AG04449 (cell line): ENCODE measurements around the gene SDR42E1.

Experiments
- CTCF ChIA-PET: fragments of 350-600 bp; formaldehyde crosslinking; extraction: SDS; loops from one replicate; lab custom pipeline; 2021; ENCODE audit warnings: antibody characterized with exemption; lab: Yijun Ruan, JAX
- POLR2A ChIA-PET: fragments of 400-600, 350-600 bp; formaldehyde crosslinking; extraction: SDS; loops from one replicate; lab custom pipeline; 2020; ENCODE audit warnings: antibody characterized with exemption, inconsistent platforms; lab: Yijun Ruan, JAX
- DNase-seq: peaks from one replicate; pipeline ENCODE4 v3.0.0-alpha.2; 2010; ENCODE audit warnings: low read depth, low spot score
- H3K4me3 ChIP-seq: 2 replicates; pipeline ENCODE4 v1.5.1; 2011; ENCODE audit warnings: low read depth, mild to moderate bottlenecking, control low read depth, low read length
- CTCF ChIP-seq: IDR thresholded peaks from one replicate; pipeline ENCODE4 v1.5.1; 2011; ENCODE audit warnings: mild to moderate bottlenecking, moderate library complexity, low read length, control low read depth, inconsistent platforms; ENCODE audit not compliant: insufficient read depth; ENCODE audit errors: missing control alignments

SDR42E1 gene

DNA sequence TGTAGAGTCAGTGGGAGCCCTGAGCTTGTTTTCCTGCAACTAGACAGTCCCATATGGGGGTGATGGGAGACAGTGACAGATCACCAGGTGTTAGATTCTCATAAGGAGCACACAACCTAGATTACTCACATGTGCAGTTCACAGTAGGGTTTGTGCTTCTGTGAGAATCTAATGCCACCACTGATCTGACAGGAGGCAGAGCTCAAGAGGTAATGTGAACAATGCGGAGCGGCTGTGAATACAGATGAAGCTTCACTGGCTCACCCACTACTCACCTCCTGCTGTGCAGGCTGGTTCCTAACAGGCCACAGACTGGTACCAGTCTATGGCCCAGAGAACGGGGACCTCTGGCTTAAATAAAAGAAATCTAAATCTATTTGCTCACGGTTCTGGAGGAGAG lies 13.6 kb upstream of the SDR42E1 start:
- TF ChIP-seq CTCF: no peak
- POLR2A ChIA-PET: no interaction called here
- DNase-seq: no peak
- CTCF ChIA-PET: interaction anchor here (1.8 kb wide), 1 partner anchor 206 kb away, joined by 4 read pairs; no protein-coding TSS in a partner anchor
- H3K4me3 ChIP-seq: no peak overlapping the region

DNA sequence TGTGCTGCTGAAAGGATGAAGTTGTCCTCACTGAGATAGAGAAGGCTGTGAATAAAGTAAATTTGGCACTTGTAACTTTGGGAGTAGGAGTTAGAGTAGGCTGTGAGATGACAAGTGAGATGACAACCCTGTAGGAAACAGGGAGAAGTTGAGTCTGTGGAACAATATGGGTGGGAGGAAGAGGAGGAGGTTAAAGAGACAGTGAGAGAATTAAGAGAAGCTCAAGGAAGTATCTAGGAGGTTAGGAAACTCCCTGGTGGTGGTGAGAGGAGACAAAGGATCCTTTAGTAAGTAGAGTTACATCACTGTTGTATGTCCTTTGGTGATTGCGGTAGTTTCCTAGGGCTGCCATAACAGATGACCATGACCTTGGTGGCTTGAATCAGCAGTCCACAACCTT lies 13.0 kb upstream of the SDR42E1 start:
- no peak for DNase-seq
- no peak overlapping the region for H3K4me3 ChIP-seq
- POLR2A ChIA-PET: no interaction called here
- CTCF ChIA-PET: interaction anchor here (1.8 kb wide), 1 partner anchor 206 kb away, joined by 4 read pairs; no protein-coding TSS in a partner anchor
- TF ChIP-seq CTCF: no peak

GRCh38 chr16:82023206-82023605 lies 11.9 kb upstream of the SDR42E1 start:
- POLR2A ChIA-PET: no interaction called here
- no peak for TF ChIP-seq CTCF
- no peak overlapping the region for H3K4me3 ChIP-seq
- CTCF ChIA-PET: no interaction called here
- DNase-seq: no peak

DNA sequence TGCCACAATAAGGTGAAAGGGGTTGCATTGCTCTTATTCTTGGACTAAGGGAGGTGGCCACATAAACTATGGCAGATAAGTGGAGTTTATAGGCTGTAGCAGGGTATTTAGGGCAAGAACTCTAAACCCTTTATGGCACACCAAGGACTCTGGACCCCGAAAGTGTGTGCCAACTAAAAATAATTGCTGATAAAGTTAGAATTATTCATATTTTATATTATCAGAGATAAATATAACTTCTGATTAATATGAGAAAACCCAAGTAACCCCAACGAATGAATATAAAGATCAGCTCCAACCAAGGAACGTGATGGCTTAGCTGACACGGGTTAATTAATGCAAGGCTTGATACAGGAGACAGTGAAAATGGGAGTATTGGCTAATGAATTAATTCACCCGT lies 8.8 kb upstream of the SDR42E1 start:
- CTCF ChIA-PET: no interaction called here
- H3K4me3 ChIP-seq: no peak overlapping the region
- TF ChIP-seq CTCF: no peak
- DNase-seq: no peak
- POLR2A ChIA-PET: no interaction called here

DNA sequence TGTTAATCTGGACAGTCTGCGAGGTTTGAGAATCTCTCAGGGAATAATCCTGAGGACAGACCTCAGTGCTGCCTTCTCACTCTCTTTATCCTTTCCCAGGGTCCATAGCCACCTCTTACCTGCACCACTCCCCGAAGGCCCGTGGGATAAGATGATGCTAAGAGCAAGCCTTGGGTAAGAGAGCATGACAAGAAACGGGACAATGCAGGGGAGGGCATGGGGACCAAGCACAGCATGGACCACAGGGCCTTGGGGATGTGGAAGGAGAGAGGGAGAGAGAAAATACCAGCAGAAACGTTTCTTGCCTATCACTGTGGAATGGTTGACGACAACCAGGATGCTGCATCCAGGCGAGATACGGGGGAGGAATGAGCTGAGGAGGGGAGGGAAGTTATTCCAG lies 8.3 kb upstream of the SDR42E1 start:
- CTCF ChIA-PET: no interaction called here
- POLR2A ChIA-PET: no interaction called here
- TF ChIP-seq CTCF: no peak
- no peak overlapping the region for H3K4me3 ChIP-seq
- no peak for DNase-seq

GRCh38 chr16:82017911-82018568 lies 6.8 kb upstream of the SDR42E1 start:
- no peak overlapping the region for H3K4me3 ChIP-seq
- DNase-seq: no peak
- TF ChIP-seq CTCF: no peak
- CTCF ChIA-PET: no interaction called here
- POLR2A ChIA-PET: no interaction called here
